ENCODE results near the gene EVA1A. TPM values are rescaled to one million over a fixed set of nuclear protein-coding genes. Genes with fewer than 3 reads are reported as not detected.

Gene EVA1A
- polyA plus RNA-seq, 1 donor (not counting 4 experiments of a cell fraction or from before 2014, with no cell fraction given), result 11.5 TPM

DNA sequence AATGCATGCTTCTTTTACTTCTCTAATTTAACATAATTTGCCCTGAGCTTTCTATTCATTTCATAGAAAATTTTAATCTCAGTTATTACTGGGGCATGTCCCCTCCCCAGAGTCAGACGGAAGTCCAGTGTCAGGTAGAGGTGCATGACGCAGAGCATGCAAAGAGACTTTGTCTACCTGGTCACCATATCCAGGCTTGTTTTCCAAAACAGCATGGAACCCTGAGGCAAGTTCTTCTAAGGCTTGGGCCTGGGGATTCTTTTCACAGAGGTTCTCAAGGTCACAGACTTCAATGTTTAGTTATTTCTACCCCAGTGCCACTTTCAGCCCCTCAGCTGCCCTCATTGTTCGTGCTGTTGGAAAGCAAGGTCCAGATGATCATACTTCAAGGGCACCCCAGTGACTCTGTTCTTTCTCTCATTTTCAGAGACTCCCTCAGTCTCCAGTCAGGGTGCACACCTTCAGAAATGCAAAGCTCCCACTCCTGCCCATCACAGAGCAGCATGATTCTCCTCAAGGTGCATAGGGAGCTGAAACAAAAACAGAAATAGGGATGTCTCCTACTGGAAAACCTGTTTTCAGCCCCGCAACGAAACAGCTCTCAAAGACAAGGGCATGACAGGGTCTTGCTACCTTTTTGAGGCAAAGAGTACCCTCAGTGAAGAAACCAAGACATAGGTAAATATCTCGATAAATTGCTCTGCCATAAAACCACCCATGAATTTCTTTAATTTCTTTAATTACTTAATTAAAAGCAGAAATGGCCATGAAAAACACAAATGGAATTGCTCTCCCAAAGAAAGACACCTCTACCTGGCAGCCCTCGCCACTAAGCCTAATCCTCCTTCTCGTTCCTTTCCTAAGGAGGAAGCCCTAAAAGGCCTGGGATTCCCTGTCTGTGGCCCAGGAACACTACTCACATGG is 9.5 kb upstream of the EVA1A start:
- Histone ChIP-seq H3K79me2 (ENCODE audit: control insufficient read depth, insufficient read depth, low read length) (no peaks in the 10 kb centered on the region), H3K27me3 (ENCODE audit: control insufficient read depth, extremely low read depth, insufficient read depth, low read length) (no peaks in the 10 kb centered on the region), H3K4me1 (ENCODE audit: control insufficient read depth, extremely low read depth, insufficient read depth, low read length) (peaks cover 44% of the 10 kb centered on the region), H3K9me3 (ENCODE audit: control insufficient read depth, low read depth, low read length) (no peaks in the 10 kb centered on the region), H3K4me3 (ENCODE audit: control insufficient read depth in 2 of 3, extremely low read depth in 1 of 3, insufficient read depth in 2 of 3, low read depth in 1 of 3, low read length in 3 of 3) (no peak overlapping the region), H3K4me2 (ENCODE audit: control insufficient read depth, extremely low read depth, insufficient read depth, low read depth, low read length) (no peak overlapping the region), H3K36me3 (ENCODE audit: control insufficient read depth in 2 of 2, extremely low read depth in 1 of 2, insufficient read depth in 2 of 2, low read length in 2 of 2) (no peaks in the 10 kb centered on the region), H3K9ac (ENCODE audit: control insufficient read depth, extremely low read depth, insufficient read depth, low read length) (no peak overlapping the region), H4K20me1 (ENCODE audit: control insufficient read depth, extremely low read depth, insufficient read depth, low read length) (no peaks in the 10 kb centered on the region), H3K9me1 (ENCODE audit: control insufficient read depth, extremely low read depth, insufficient read depth, low read length) (no peaks in the 10 kb centered on the region), H2AFZ (ENCODE audit: control insufficient read depth, low read length) (no peak overlapping the region), H3K27ac (ENCODE audit: control insufficient read depth, insufficient read depth, low read length) (no peak overlapping the region)
- TF ChIP-seq EZH2 (IDR thresholded peaks at IDR 0.05; ENCODE audit: low read length), result no peak
- TF ChIP-seq CTCF (optimal IDR thresholded peaks at IDR 0.05 in 1 of 3, IDR thresholded peaks at IDR 0.05 in 1 of 3, conservative IDR thresholded peaks at IDR 0.05 in 1 of 3; ENCODE audit: extremely low read depth in 1 of 3, insufficient read depth in 2 of 3, low read length in 3 of 3), result no peak
- DNase-seq (ENCODE audit: low read depth, low spot score) (no peak), FAIRE-seq (no peak)
- dilution Hi-C loops (cut with MboI; ENCODE audit: extremely low pct_ligation_motif_present, low sequenced_read_pairs), result no loop called here

DNA sequence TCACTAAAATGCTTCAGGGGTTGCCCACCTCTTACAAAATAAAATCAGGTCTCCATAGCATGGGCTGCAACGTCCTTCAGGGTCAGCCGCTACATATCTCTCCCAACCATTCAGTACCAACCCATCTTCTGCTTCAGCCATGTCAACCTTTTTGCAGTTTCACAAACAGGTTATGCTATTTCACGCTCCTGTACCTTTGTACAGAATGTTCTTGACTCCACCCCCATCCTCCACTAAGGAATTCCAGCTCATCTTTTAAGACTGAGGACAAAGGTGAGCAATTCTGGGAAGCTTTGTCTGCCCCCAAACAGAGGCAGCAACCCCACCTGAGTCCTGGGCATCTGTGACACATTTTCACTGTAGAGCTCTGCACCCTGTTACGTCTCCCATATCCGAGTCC is 8.8 kb upstream of the EVA1A start:
- Histone ChIP-seq H3K27ac (ENCODE audit: control insufficient read depth, insufficient read depth, low read length) (no peak overlapping the region), H3K9me1 (ENCODE audit: control insufficient read depth, extremely low read depth, insufficient read depth, low read length) (no peaks in the 10 kb centered on the region), H3K27me3 (ENCODE audit: control insufficient read depth, extremely low read depth, insufficient read depth, low read length) (no peaks in the 10 kb centered on the region), H3K4me2 (ENCODE audit: control insufficient read depth, extremely low read depth, insufficient read depth, low read depth, low read length) (no peak overlapping the region), H3K4me1 (ENCODE audit: control insufficient read depth, extremely low read depth, insufficient read depth, low read length) (peaks cover 44% of the 10 kb centered on the region), H3K79me2 (ENCODE audit: control insufficient read depth, insufficient read depth, low read length) (no peaks in the 10 kb centered on the region), H3K9me3 (ENCODE audit: control insufficient read depth, low read depth, low read length) (no peaks in the 10 kb centered on the region), H3K36me3 (ENCODE audit: control insufficient read depth in 2 of 2, extremely low read depth in 1 of 2, insufficient read depth in 2 of 2, low read length in 2 of 2) (no peaks in the 10 kb centered on the region), H4K20me1 (ENCODE audit: control insufficient read depth, extremely low read depth, insufficient read depth, low read length) (no peaks in the 10 kb centered on the region), H3K9ac (ENCODE audit: control insufficient read depth, extremely low read depth, insufficient read depth, low read length) (no peak overlapping the region), H2AFZ (ENCODE audit: control insufficient read depth, low read length) (no peak overlapping the region), H3K4me3 (ENCODE audit: control insufficient read depth in 2 of 3, extremely low read depth in 1 of 3, insufficient read depth in 2 of 3, low read depth in 1 of 3, low read length in 3 of 3) (no peak overlapping the region)
- no peak for TF ChIP-seq EZH2 (IDR thresholded peaks at IDR 0.05; ENCODE audit: low read length)
- no peak for TF ChIP-seq CTCF (optimal IDR thresholded peaks at IDR 0.05 in 1 of 3, IDR thresholded peaks at IDR 0.05 in 1 of 3, conservative IDR thresholded peaks at IDR 0.05 in 1 of 3; ENCODE audit: extremely low read depth in 1 of 3, insufficient read depth in 2 of 3, low read length in 3 of 3)
- FAIRE-seq (no peak), DNase-seq (ENCODE audit: low read depth, low spot score) (no peak)
- dilution Hi-C loops (cut with MboI; ENCODE audit: extremely low pct_ligation_motif_present, low sequenced_read_pairs), result no loop called here
